A204.1 (cell line): ENCODE results near the gene SUV39H1.

Experiments used
- FAIRE-seq: peaks from 2 replicates; lab custom pipeline; 2012; peaks lifted over from hg19 to GRCh38; lab: Jason Lieb, UNC

The SUV39H1 gene

GRCh38 chrX:48715072-48715471 lies 18.5 kb downstream of the SUV39H1 start:
- no peak for FAIRE-seq

- no peak for FAIRE-seq
Observed at GRCh38 chrX:48715876-48716502, 19.5 kb downstream of the SUV39H1 start.

GRCh38 chrX:48719958-48720357 lies 23.4 kb downstream of the SUV39H1 start:
- no peak for FAIRE-seq

GRCh38 chrX:48720577-48721250 lies 24.2 kb downstream of the SUV39H1 start:
- no peak for FAIRE-seq

- no peak for FAIRE-seq
Observed at GRCh38 chrX:48721916-48722315, 25.4 kb downstream of the SUV39H1 start.

GRCh38 chrX:48726596-48726995 lies 30.1 kb downstream of the SUV39H1 start:
- no peak for FAIRE-seq

- no peak for FAIRE-seq
Observed at GRCh38 chrX:48728653-48729052, 32.1 kb downstream of the SUV39H1 start.

- FAIRE-seq = no peak
Observed at GRCh38 chrX:48736303-48736702, 39.8 kb downstream of the SUV39H1 start.

- FAIRE-seq = no peak
Observed at GRCh38 chrX:48736878-48737212, 40.3 kb downstream of the SUV39H1 start.

GRCh38 chrX:48737213-48737938 lies 40.8 kb downstream of the SUV39H1 start:
- FAIRE-seq = peak; percentile 90

- no peak for FAIRE-seq
Observed at GRCh38 chrX:48737940-48738339, 41.4 kb downstream of the SUV39H1 start.

- FAIRE-seq = no peak
Observed at GRCh38 chrX:48741834-48742233, 45.3 kb downstream of the SUV39H1 start.

- no peak for FAIRE-seq
Observed at GRCh38 chrX:48745222-48745621, 48.7 kb downstream of the SUV39H1 start.

- FAIRE-seq = no peak
Observed at GRCh38 chrX:48747415-48748016, 51.0 kb downstream of the SUV39H1 start.

- FAIRE-seq = no peak
Observed at GRCh38 chrX:48749182-48749581, 52.6 kb downstream of the SUV39H1 start.

GRCh38 chrX:48751343-48751742 lies 54.8 kb downstream of the SUV39H1 start:
- no peak for FAIRE-seq

- FAIRE-seq = no peak
Observed at GRCh38 chrX:48752498-48752897, 56.0 kb downstream of the SUV39H1 start.

GRCh38 chrX:48753708-48754228 lies 57.2 kb downstream of the SUV39H1 start:
- FAIRE-seq = no peak

GRCh38 chrX:48754238-48754637 lies 57.7 kb downstream of the SUV39H1 start:
- no peak for FAIRE-seq
